B cell (primary cell): ENCODE data around the gene BNIP5. TPM values are rescaled to one million over a fixed set of nuclear protein-coding genes. Genes with fewer than 3 reads are reported as not detected.

ENCODE experiments used
- ATAC-seq: fragments of 200-7000 bp; cut with Tn5 transposase; one replicate; pipeline ENCODE4 v1.10.0; 2021; ENCODE audit warnings: low read depth, mild to moderate bottlenecking, moderate number of reproducible peaks, moderate library complexity
- CTCF ChIA-PET: fragments of 350-600 bp; sonication (Branson Sonifier 250); formaldehyde crosslinking; loops from one replicate; lab custom pipeline; 2021; ENCODE audit warnings: antibody characterized with exemption, inconsistent platforms; lab: Charles Lee
- POLR2A ChIA-PET: fragments of 350-600 bp; sonication (Branson Sonifier 250); formaldehyde crosslinking; loops from one replicate; lab custom pipeline; 2021; ENCODE audit warnings: antibody characterized with exemption; lab: Charles Lee
- DNase-seq: peaks from one replicate; pipeline ENCODE4 v3.0.0; 2013
- H2AFZ ChIP-seq: 2 replicates; pipeline ENCODE4 v1.6.1; 2012; ENCODE audit warnings: mild to moderate bottlenecking, low read depth, low read length; ENCODE audit not compliant: insufficient read depth, poor library complexity, severe bottlenecking
- H3K27ac ChIP-seq, 2 donors: 1 replicate in 1 of 2; 2 replicates in 1 of 2; pipeline ENCODE4 v1.5.1; 2012 to 2013; ENCODE audit warnings: low read length in 2 of 2, mild to moderate bottlenecking in 2 of 2, moderate library complexity in 1 of 2
- H3K27me3 ChIP-seq, 4 experiments: fragments of 200-600 bp in 1 of 4; sonication (generic) in 1 of 4; replicated peaks in 1 of 4; 1 replicate in 2 of 4; 2 replicates in 2 of 4; pipeline versions ENCODE4 v1.6.1 to v1.7.0; 2013 to 2016; ENCODE audit warnings: low read length in 3 of 4, mild to moderate bottlenecking in 2 of 4, mixed read lengths in 1 of 4, moderate library complexity in 1 of 4; ENCODE audit not compliant: insufficient read depth in 4 of 4, control insufficient read depth in 3 of 4; ENCODE audit errors: control extremely low read depth in 1 of 4
- H3K36me3 ChIP-seq, 2 experiments: replicated peaks in 1 of 2; 1 replicate in 1 of 2; 2 replicates in 1 of 2; pipeline versions ENCODE4 v1.6.1 to v1.7.1; 2013; ENCODE audit warnings: low read length in 1 of 2; ENCODE audit not compliant: insufficient read depth in 2 of 2, control insufficient read depth in 1 of 2; ENCODE audit errors: control extremely low read depth in 1 of 2, extremely low read depth in 1 of 2
- H3K4me1 ChIP-seq, 2 donors: fragments of 200-600 bp in 1 of 2; sonication (generic) in 1 of 2; 1 replicate in 1 of 2; 2 replicates in 1 of 2; pipeline versions ENCODE4 v1.5.1 to v1.6.1; 2013 to 2017; ENCODE audit warnings: low read length in 2 of 2; ENCODE audit not compliant: control insufficient read depth in 2 of 2, insufficient read depth in 2 of 2
- H3K4me2 ChIP-seq: replicated peaks from 2 replicates; pipeline ENCODE3; 2012; ENCODE audit warnings: mild to moderate bottlenecking, low read depth, low read length; ENCODE audit not compliant: poor library complexity, severe bottlenecking
- H3K4me3 ChIP-seq, 5 experiments: fragments of 200-600 bp in 1 of 5; sonication (generic) in 1 of 5; 1 replicate in 3 of 5; 2 replicates in 2 of 5; pipeline versions ENCODE4 v1.5.1 to v1.7.0; 2011 to 2016; ENCODE audit warnings: low read length in 4 of 5, mild to moderate bottlenecking in 4 of 5, low read depth in 2 of 5, control low read depth in 1 of 5, moderate library complexity in 1 of 5; ENCODE audit not compliant: insufficient read depth in 1 of 5; ENCODE audit errors: control extremely low read depth in 1 of 5, extremely low read depth in 1 of 5
- H3K79me2 ChIP-seq: fragments of 200-600 bp; sonication (generic); one replicate; pipeline ENCODE4 v1.6.0; 2016; ENCODE audit warnings: low read length; ENCODE audit not compliant: control insufficient read depth, insufficient read depth
- H3K9ac ChIP-seq: fragments of 200-600 bp; sonication (generic); 2 replicates; pipeline ENCODE4 v1.6.1; 2017; ENCODE audit warnings: mild to moderate bottlenecking, low read length, moderate library complexity
- H3K9me3 ChIP-seq, 3 donors: one replicate each; pipeline versions ENCODE4 v1.6.1 to v1.7.1; 2013; ENCODE audit warnings: low read length in 2 of 3; ENCODE audit not compliant: control insufficient read depth in 2 of 3, insufficient read depth in 1 of 3; ENCODE audit errors: control extremely low read depth in 1 of 3
- H4K20me1 ChIP-seq: 2 replicates; pipeline ENCODE4 v1.6.0; 2012; ENCODE audit warnings: mild to moderate bottlenecking, low read length; ENCODE audit not compliant: insufficient read depth, control insufficient read depth, poor library complexity, severe bottlenecking
- H3K27ac Mint-ChIP-seq: one replicate; pipeline ENCODE4 v1.8.0; 2021; ENCODE audit warnings: mixed read lengths
- H3K27me3 Mint-ChIP-seq: one replicate; pipeline ENCODE4 v1.8.0; 2021; ENCODE audit warnings: mixed read lengths
- H3K4me1 Mint-ChIP-seq: one replicate; pipeline ENCODE4 v1.8.0; 2021; ENCODE audit warnings: mixed read lengths
- H3K4me3 Mint-ChIP-seq: one replicate; pipeline ENCODE4 v1.8.0; 2021; ENCODE audit warnings: mixed read lengths
- H3K9me3 Mint-ChIP-seq: one replicate; pipeline ENCODE4 v1.8.0; 2022; ENCODE audit warnings: mixed read lengths; ENCODE audit not compliant: insufficient read depth
- CTCF ChIP-seq: fragments of 200-600 bp; IDR thresholded peaks from one replicate; pipeline ENCODE4 v1.8.0; 2022; ENCODE audit warnings: antibody characterized with exemption, mild to moderate bottlenecking
- EZH2 ChIP-seq: IDR thresholded peaks from 2 replicates; pipeline ENCODE4 v1.6.1; 2012; ENCODE audit warnings: borderline replicate concordance, low read depth, mild to moderate bottlenecking, moderate library complexity, low read length; ENCODE audit not compliant: insufficient read depth, poor library complexity, severe bottlenecking
- WGBS: methylation state at CpG from one replicate; pipeline ENCODE4 v1.1.5; 2013; ENCODE audit warnings: missing lambda C conversion rate; ENCODE audit not compliant: insufficient coverage; 5-methylcytosine and 5-hydroxymethylcytosine counted together
- intact Hi-C: fragments of 100-400 bp; cut with micrococcal nuclease; formaldehyde crosslinking; loops from one replicate; pipeline ENCODE4 v1.10.0; 2022
- polyA plus RNA-seq: library from polyadenylated mRNA; depleted of rRNA; stranded (reverse); fragments of >200 nt; gene quantifications from 2 replicates; pipeline ENCODE4 v1.2.3, GENCODE V29; 2012
- total RNA-seq, 2 donors: library from RNA; stranded (reverse); fragments of 120-200 nt in 1 of 2; gene quantifications; 1 replicate in 1 of 2; 2 replicates in 1 of 2; pipeline versions ENCODE4 v1.2.3 to v1.2.4, GENCODE V29; 2013 to 2022

Gene BNIP5
- total and polyA plus RNA-seq, 2 donors (not counting 1 experiment from before 2014, with no cell fraction given), result 0.06 to 0.10 TPM

- H3K27ac Mint-ChIP-seq, result no peak overlapping the region
- Histone ChIP-seq H3K4me2 (no peak overlapping the region), H3K4me3 (no peak overlapping the region), H3K9me3 (no peaks in the 10 kb centered on the region), H3K79me2 (no peaks in the 10 kb centered on the region), H3K27me3 (peaks cover 0 to 18% (median 0%) of the 10 kb centered on the region in 4 experiments), H3K9ac (no peak overlapping the region), H4K20me1 (no peaks in the 10 kb centered on the region), H3K36me3 (no peaks in the 10 kb centered on the region), H2AFZ (no peak overlapping the region), H3K27ac (no peak overlapping the region), H3K4me1 (no peaks in the 10 kb centered on the region)
- ChIA-PET CTCF (no interaction called here), POLR2A (no interaction called here)
- no peak overlapping the region for H3K4me3 Mint-ChIP-seq
- peaks cover 48% of the 10 kb centered on the region for H3K27me3 Mint-ChIP-seq
- no peak for ATAC-seq
- 91% methylated on average over 10 of the region's 15 CpGs for WGBS
- TF ChIP-seq EZH2, result no peak
- no peak for TF ChIP-seq CTCF
- intact Hi-C loops, result no loop called here
- no peak for DNase-seq
- H3K4me1 Mint-ChIP-seq, result no peaks in the 10 kb centered on the region
- no peaks in the 10 kb centered on the region for H3K9me3 Mint-ChIP-seq
Measured at GRCh38 chr6:36273802-36274514, 62.7 kb downstream of the BNIP5 start.

DNA sequence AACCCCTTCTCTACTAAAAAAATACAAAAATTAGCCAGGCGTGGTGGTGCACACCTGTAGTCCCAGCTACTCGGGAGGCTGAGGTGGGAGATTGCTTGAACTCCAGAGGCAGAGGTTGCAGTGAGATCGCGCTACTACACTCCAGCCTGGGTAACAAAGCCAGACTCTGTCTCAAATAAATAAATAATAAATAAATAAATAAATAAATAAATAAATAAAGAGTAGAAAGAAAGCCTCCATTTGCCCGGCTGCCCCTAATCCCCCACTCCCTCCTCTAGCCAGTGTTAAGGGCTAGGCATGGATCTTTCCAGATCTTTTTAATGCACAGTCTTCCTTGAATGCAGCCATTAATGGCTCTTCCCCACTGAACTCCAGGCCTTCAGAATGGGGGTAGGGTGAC is 63.6 kb downstream of the BNIP5 start:
- Mint-ChIP-seq H3K27ac (no peak overlapping the region), H3K9me3 (no peaks in the 10 kb centered on the region), H3K4me1 (no peaks in the 10 kb centered on the region), H3K27me3 (peaks cover 52% of the 10 kb centered on the region), H3K4me3 (no peak overlapping the region)
- H3K9ac ChIP-seq, result no peak overlapping the region
- ATAC-seq (no peak), DNase-seq (no peak)
- H4K20me1 ChIP-seq, result no peaks in the 10 kb centered on the region
- no peaks in the 10 kb centered on the region for H3K4me1 ChIP-seq
- H3K36me3 ChIP-seq, result no peaks in the 10 kb centered on the region
- CTCF ChIA-PET, result no interaction called here
- H3K79me2 ChIP-seq, result no peaks in the 10 kb centered on the region
- H3K9me3 ChIP-seq, result no peaks in the 10 kb centered on the region
- POLR2A ChIA-PET, result no interaction called here
- peaks cover 0 to 18% (median 0%) of the 10 kb centered on the region in 4 experiments for H3K27me3 ChIP-seq
- no peak for TF ChIP-seq EZH2
- TF ChIP-seq CTCF, result no peak
- intact Hi-C loops, result no loop called here
- H3K4me2 ChIP-seq, result no peak overlapping the region
- no peak overlapping the region for H2AFZ ChIP-seq
- WGBS, result no CpG with 5 or more reads among the region's 5 CpGs
- no peak overlapping the region for H3K4me3 ChIP-seq
- no peak overlapping the region for H3K27ac ChIP-seq
